ENCODE data around the gene GP1BA. TPM values are rescaled to one million over a fixed set of nuclear protein-coding genes. Genes with fewer than 3 reads are reported as not detected.

GP1BA gene
- polyA plus RNA-seq, 1 donor (not counting 4 experiments of a cell fraction or from before 2014, with no cell fraction given): not detected

DNA sequence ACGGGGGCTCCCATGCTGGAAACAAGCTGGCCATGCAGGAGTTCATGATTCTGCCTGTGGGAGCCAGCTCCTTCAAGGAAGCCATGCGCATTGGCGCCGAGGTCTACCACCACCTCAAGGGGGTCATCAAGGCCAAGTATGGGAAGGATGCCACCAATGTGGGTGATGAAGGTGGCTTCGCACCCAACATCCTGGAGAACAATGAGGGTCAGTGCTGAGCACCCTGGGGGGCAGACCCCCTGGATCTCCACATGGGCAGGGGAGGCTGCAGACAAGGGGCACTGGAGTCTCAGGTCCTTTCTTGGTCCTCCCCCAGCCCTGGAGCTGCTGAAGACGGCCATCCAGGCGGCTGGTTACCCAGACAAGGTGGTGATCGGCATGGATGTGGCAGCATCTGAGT, 23.0 kb downstream of the GP1BA start:
- no peak for DNase-seq (ENCODE audit: low read depth, low spot score)
- Histone ChIP-seq H3K9ac (ENCODE audit: control insufficient read depth, extremely low read depth, insufficient read depth, low read length) (no peak overlapping the region), H2AFZ (ENCODE audit: control insufficient read depth, low read length) (no peak overlapping the region), H3K27ac (ENCODE audit: control insufficient read depth, insufficient read depth, low read length) (no peak overlapping the region), H3K9me1 (ENCODE audit: control insufficient read depth, extremely low read depth, insufficient read depth, low read length) (peaks cover 2% of the 10 kb centered on the region), H3K79me2 (ENCODE audit: control insufficient read depth, insufficient read depth, low read length) (no peaks in the 10 kb centered on the region), H3K4me3 (ENCODE audit: control insufficient read depth in 2 of 3, extremely low read depth in 1 of 3, insufficient read depth in 2 of 3, low read depth in 1 of 3, low read length in 3 of 3) (no peak overlapping the region), H3K4me2 (ENCODE audit: control insufficient read depth, extremely low read depth, insufficient read depth, low read depth, low read length) (no peak overlapping the region), H3K36me3 (ENCODE audit: control insufficient read depth in 2 of 2, extremely low read depth in 1 of 2, insufficient read depth in 2 of 2, low read length in 2 of 2) (peaks cover 4 to 8% of the 10 kb centered on the region in 2 experiments), H3K27me3 (ENCODE audit: control insufficient read depth, extremely low read depth, insufficient read depth, low read length) (no peaks in the 10 kb centered on the region), H4K20me1 (ENCODE audit: control insufficient read depth, extremely low read depth, insufficient read depth, low read length) (no peaks in the 10 kb centered on the region), H3K4me1 (ENCODE audit: control insufficient read depth, extremely low read depth, insufficient read depth, low read length) (peaks cover 15% of the 10 kb centered on the region), H3K9me3 (ENCODE audit: control insufficient read depth, low read depth, low read length) (no peaks in the 10 kb centered on the region)
- TF ChIP-seq, protein P1, sequence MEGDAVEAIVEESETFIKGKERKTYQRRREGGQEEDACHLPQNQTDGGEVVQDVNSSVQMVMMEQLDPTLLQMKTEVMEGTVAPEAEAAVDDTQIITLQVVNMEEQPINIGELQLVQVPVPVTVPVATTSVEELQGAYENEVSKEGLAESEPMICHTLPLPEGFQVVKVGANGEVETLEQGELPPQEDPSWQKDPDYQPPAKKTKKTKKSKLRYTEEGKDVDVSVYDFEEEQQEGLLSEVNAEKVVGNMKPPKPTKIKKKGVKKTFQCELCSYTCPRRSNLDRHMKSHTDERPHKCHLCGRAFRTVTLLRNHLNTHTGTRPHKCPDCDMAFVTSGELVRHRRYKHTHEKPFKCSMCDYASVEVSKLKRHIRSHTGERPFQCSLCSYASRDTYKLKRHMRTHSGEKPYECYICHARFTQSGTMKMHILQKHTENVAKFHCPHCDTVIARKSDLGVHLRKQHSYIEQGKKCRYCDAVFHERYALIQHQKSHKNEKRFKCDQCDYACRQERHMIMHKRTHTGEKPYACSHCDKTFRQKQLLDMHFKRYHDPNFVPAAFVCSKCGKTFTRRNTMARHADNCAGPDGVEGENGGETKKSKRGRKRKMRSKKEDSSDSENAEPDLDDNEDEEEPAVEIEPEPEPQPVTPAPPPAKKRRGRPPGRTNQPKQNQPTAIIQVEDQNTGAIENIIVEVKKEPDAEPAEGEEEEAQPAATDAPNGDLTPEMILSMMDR (optimal IDR thresholded peaks at IDR 0.05 in 1 of 3, IDR thresholded peaks at IDR 0.05 in 1 of 3, conservative IDR thresholded peaks at IDR 0.05 in 1 of 3; ENCODE audit: extremely low read depth in 1 of 3, insufficient read depth in 2 of 3, low read length in 3 of 3): no peak
- TF ChIP-seq EZH2 (IDR thresholded peaks at IDR 0.05; ENCODE audit: low read length): no peak
- dilution Hi-C loops (cut with MboI; ENCODE audit: extremely low pct_ligation_motif_present, low sequenced_read_pairs): no loop called here
- FAIRE-seq: no peak

DNA sequence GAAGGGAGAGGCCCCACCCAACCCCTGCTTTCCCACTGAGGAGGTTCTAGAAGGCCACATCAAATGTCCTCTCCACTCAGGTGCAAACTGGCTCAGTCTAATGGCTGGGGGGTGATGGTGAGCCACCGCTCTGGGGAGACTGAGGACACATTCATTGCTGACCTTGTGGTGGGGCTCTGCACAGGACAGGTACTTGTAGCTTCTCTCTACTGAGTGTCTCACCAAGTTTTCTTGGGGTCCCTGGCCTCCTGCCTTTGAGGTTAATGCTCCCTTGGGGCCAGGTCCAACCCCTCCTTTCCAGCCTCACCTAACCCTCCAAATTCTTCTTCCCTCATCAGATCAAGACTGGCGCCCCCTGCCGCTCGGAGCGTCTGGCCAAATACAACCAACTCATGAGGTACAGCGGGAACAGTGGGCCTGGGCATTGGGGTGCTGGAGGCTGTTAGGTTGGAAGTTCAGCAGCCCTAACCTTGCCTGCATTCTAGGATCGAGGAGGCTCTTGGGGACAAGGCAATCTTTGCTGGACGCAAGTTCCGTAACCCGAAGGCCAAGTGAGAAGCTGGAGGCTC, 24.5 kb downstream of the GP1BA start:
- dilution Hi-C loops (cut with MboI; ENCODE audit: extremely low pct_ligation_motif_present, low sequenced_read_pairs): no loop called here
- H3K79me2 ChIP-seq (ENCODE audit: control insufficient read depth, insufficient read depth, low read length): no peaks in the 10 kb centered on the region
- H3K36me3 ChIP-seq (ENCODE audit: control insufficient read depth in 2 of 2, extremely low read depth in 1 of 2, insufficient read depth in 2 of 2, low read length in 2 of 2): peaks cover 9 to 15% of the 10 kb centered on the region in 2 experiments
- H3K4me1 ChIP-seq (ENCODE audit: control insufficient read depth, extremely low read depth, insufficient read depth, low read length): peaks cover 11% of the 10 kb centered on the region
- TF ChIP-seq, protein P1 (optimal IDR thresholded peaks at IDR 0.05 in 1 of 3, IDR thresholded peaks at IDR 0.05 in 1 of 3, conservative IDR thresholded peaks at IDR 0.05 in 1 of 3; ENCODE audit: extremely low read depth in 1 of 3, insufficient read depth in 2 of 3, low read length in 3 of 3): peak; percentile 18 to 49 (median 28)
- no peak for TF ChIP-seq EZH2 (IDR thresholded peaks at IDR 0.05; ENCODE audit: low read length)
- H3K9ac ChIP-seq (ENCODE audit: control insufficient read depth, extremely low read depth, insufficient read depth, low read length): no peak overlapping the region
- H3K4me2 ChIP-seq (ENCODE audit: control insufficient read depth, extremely low read depth, insufficient read depth, low read depth, low read length): no peak overlapping the region
- H3K27ac ChIP-seq (ENCODE audit: control insufficient read depth, insufficient read depth, low read length): no peak overlapping the region
- no peaks in the 10 kb centered on the region for H4K20me1 ChIP-seq (ENCODE audit: control insufficient read depth, extremely low read depth, insufficient read depth, low read length)
- H3K4me3 ChIP-seq (ENCODE audit: control insufficient read depth in 2 of 3, extremely low read depth in 1 of 3, insufficient read depth in 2 of 3, low read depth in 1 of 3, low read length in 3 of 3): no peak overlapping the region
- no peaks in the 10 kb centered on the region for H3K27me3 ChIP-seq (ENCODE audit: control insufficient read depth, extremely low read depth, insufficient read depth, low read length)
- H2AFZ ChIP-seq (ENCODE audit: control insufficient read depth, low read length): no peak overlapping the region
- DNase-seq (ENCODE audit: low read depth, low spot score) (no peak), FAIRE-seq (no peak)
- no peaks in the 10 kb centered on the region for H3K9me3 ChIP-seq (ENCODE audit: control insufficient read depth, low read depth, low read length)
- H3K9me1 ChIP-seq (ENCODE audit: control insufficient read depth, extremely low read depth, insufficient read depth, low read length): peaks cover 2% of the 10 kb centered on the region
